ENCODE results near the gene REX1BD.
A peak's percentile ranks its signal among the peaks of the same experiment; 100 is the strongest.

- TF ChIP-seq CTCF (IDR thresholded peaks at IDR 0.05; ENCODE audit: insufficient read depth, low read depth, low read length) (no peak), EZH2 (IDR thresholded peaks at IDR 0.05; ENCODE audit: insufficient read depth, low read length) (peak; percentile 90)
These were observed 18.9 kb downstream of the REX1BD start for GRCh38 chr19:18607226-18608101.

Measured in astrocyte (in vitro differentiated cells and primary cell).